GM18951 (cell line): Measurements from ENCODE around the gene NUP88.

Experiments used
- POLR2A ChIP-seq: IDR thresholded peaks from 4 replicates; pipeline ENCODE4 v1.6.1; 2011; ENCODE audit warnings: mild to moderate bottlenecking; ENCODE audit not compliant: insufficient read length, insufficient read depth; ENCODE audit errors: extremely low read depth
- in situ Hi-C: fragments of 300-500 bp; cut with MboI; formaldehyde crosslinking; loops from one replicate; pipeline ENCODE4 v1.12.0; 2022; ENCODE audit warnings: low sequenced_read_pairs, mixed read lengths, inconsistent platforms; ENCODE audit not compliant: unreplicated experiment

NUP88 gene

DNA sequence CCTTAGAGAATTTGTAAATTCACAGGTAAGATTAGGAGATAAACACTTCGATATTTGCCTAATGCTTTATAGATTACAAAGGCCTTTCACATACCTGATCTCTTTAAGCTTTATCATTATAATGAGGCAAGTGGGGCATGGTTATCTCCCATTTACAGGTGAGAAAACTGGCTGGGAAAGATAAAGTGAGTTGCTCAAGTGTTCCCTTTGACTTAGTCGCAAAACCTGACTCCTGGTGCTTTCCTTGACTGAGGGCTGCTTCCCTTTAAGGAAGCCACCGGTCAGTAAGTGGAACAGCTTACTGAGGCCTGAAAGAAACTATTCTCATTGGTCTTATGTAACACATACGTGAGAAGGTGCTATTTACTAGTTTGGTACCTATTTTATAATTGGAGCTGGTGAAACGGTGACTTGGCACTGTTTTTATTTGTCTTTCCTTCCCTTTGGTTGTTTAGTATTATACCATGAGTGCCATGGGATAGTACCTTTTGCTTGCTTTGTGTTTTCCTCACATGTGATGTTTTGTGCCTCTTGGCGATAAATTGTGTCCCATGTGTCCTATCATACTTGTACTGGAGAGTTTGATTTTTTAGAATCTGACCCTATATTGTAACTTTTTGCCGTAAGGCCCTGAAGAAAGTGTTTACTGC is 57.2 kb downstream of the NUP88 start:
- TF ChIP-seq POLR2A, result no peak
- in situ Hi-C loops, result no loop called here

DNA sequence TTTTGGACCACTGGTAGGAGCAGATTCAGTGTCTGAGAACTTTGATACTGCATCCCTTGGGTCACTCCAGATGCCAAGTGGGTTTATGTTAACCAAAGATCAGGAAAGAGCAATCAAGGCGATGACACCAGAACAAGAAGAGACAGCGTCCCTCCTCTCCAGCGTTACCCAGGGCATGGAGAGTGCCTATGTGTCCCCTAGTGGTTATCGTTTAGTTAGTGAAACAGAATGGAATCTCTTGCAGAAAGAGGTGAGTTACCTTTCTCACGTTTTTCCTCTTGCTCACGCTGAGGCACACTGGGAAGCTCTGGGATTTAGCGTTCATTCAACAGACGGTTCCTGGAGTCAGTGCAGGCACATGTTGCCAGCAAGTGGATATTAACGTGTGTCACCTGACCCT is 58.0 kb downstream of the NUP88 start:
- no peak for TF ChIP-seq POLR2A
- in situ Hi-C loops, result no loop called here

DNA sequence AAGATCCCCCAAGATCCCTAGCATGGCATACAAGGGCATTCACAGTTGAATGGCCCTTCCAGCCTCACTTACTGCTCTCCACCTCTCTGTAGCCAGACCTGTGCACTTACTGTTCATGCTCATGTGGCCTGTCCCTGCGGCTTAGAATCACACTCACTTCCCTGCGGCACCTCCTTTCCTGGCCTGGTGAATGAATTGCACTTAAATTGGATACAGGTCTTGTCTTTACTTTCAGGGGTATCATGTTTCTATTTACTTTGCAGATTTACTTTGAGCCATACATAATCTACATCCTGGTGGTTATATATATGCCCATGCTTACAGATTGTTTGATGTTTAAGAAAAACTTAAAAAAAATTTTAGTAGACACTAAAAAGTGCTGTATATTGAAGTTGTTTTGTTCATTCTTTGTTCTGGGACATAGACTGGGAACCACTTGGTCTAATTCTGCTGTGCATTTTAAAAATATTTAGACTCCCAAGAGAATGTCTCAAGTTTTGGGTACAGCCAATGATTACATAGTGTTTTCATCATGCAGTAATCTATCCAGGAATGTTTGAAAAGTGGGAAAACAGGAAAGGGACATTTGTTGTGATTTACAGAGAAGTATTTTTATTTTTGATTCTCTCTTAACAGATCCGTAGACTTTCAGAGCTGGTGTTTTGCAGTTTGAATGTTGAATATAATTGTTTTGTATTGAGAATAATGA is 63.9 kb downstream of the NUP88 start:
- in situ Hi-C loops, result no loop called here
- no peak for TF ChIP-seq POLR2A

- no peak for TF ChIP-seq POLR2A
- in situ Hi-C loops, result no loop called here
Measured at GRCh38 chr17:5354886-5355415, 64.5 kb downstream of the NUP88 start.

GRCh38 chr17:5354310-5354709 is 65.2 kb downstream of the NUP88 start:
- TF ChIP-seq POLR2A, result no peak
- in situ Hi-C loops, result no loop called here

DNA sequence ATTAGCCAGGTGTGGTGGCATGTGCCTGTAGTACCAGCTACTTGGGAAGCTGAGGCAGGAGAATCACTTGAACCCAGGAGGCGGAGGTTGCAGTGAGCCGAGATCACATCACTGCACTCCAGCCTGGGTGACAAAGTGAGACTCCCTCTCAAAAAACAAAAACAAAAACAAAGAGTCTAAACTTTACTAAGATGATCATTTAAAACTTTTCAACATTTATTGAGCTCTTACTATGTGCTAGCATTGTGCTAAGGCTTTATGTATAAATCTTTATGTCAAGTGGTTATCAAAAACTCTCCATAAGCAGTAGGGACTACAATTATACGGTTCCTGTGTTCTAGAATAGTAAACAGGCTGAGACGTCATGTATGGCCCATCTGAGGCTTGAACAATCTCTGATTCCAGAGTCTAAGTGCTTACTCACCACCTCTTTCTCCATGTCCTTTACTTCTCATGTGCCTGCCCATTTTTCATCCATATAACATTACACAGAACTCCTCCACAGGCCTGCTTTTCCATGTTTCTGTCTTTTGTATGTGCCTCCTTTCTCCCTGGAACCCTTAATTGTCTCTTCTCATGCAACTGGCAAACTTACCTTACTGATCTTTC is 66.7 kb downstream of the NUP88 start:
- TF ChIP-seq POLR2A, result no peak
- in situ Hi-C loops, result no loop called here

DNA sequence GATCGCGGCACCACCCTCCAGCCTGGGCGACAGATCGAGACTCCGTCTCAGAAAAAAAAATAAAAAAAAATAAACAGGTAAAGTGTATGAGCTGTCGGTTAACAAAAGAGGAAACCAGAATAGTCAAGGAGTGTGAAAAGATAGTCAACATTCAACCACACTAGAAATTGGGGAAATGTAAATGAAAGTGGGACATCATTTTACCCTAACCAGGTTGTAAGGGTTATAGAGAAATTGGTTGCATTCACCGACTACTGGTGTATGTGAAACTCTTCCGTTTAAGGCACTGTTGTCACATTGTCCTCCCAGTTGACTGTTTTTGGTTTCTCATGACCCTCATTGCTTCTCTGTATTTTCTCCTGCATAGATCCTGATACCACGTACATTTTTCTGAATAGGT is 74.5 kb downstream of the NUP88 start:
- TF ChIP-seq POLR2A, result no peak
- in situ Hi-C loops, result no loop called here
